HCT116 (cell line): ENCODE data around the gene XPO4. TPM values are rescaled to one million over a fixed set of nuclear protein-coding genes. Genes with fewer than 3 reads are reported as not detected.

Experiments
- ATAC-seq: fragments of 200-7000 bp; cut with Tn5 transposase; 2 replicates; pipeline ENCODE4 v1.9.1; 2020; ENCODE audit warnings: mild to moderate bottlenecking, moderate library complexity
- BruUV-seq: library from RNA; stranded (reverse); fragments of 400-500 nt; replicated peaks from 2 replicates; lab custom pipeline; 2021; lab: Mats Ljungman, UMichigan
- CTCF ChIA-PET: fragments of 300-600 bp; sonication (Branson Sonifier 250); formaldehyde crosslinking; loops from one replicate; lab custom pipeline; 2021; ENCODE audit warnings: antibody characterized with exemption; lab: Charles Lee
- POLR2A ChIA-PET: fragments of 300-600, 350-600 bp; sonication (Branson Sonifier 250); formaldehyde crosslinking; loops from one replicate; lab custom pipeline; 2021; ENCODE audit warnings: antibody characterized with exemption; lab: Charles Lee
- RAD21 ChIA-PET, 2 experiments: fragments of 300-600 bp; sonication (Branson Sonifier 250); formaldehyde crosslinking; loops; one replicate each; lab custom pipeline; 2023; ENCODE audit warnings: low total read pairs in 2 of 2; ENCODE audit not compliant: uncharacterized antibody in 2 of 2, unreplicated experiment in 2 of 2, low non-redundant PET in 1 of 2; lab: Charles Lee
- DNase-seq: peaks from one replicate; pipeline ENCODE4 v3.0.0-alpha.2; 2010; ENCODE audit warnings: low read depth, low spot score
- H2AFZ ChIP-seq: fragments of 200-600 bp; shearing (Covaris generic), sonication (generic); 2 replicates; pipeline ENCODE4 v1.6.1; 2017; ENCODE audit warnings: low read depth, mixed run types, mixed read lengths, antibody characterized with exemption, low read length; ENCODE audit not compliant: poor library complexity, severe bottlenecking
- H3K27ac ChIP-seq: 2 replicates; pipeline ENCODE4 v1.5.1; 2012; ENCODE audit warnings: low read depth, low read length
- H3K27me3 ChIP-seq: fragments of 200-600 bp; sonication (generic); 2 replicates; pipeline ENCODE4 v1.6.1; 2016; ENCODE audit warnings: mixed run types, low read length, mixed read lengths; ENCODE audit not compliant: insufficient read depth
- H3K36me3 ChIP-seq, 2 experiments: fragments of 200-500 bp in 1 of 2; fragments of 200-600 bp in 1 of 2; sonication (Bioruptor generic) in 1 of 2; sonication (generic) in 1 of 2; 2 replicates each; pipeline versions ENCODE4 v1.5.1 to v1.6.1; 2014 to 2016; ENCODE audit warnings: low read length in 2 of 2, inconsistent platforms in 1 of 2, mixed read lengths in 1 of 2, mixed run types in 1 of 2; ENCODE audit not compliant: insufficient read depth in 2 of 2, control insufficient read depth in 1 of 2
- H3K4me1 ChIP-seq, 2 experiments: fragments of 200-600 bp in 1 of 2; sonication (generic) in 1 of 2; 2 replicates each; pipeline versions ENCODE4 v1.5.1 to v1.6.1; 2012 to 2017; ENCODE audit warnings: low read length in 2 of 2, inconsistent platforms in 1 of 2, mild to moderate bottlenecking in 1 of 2, mixed read lengths in 1 of 2, mixed run types in 1 of 2, moderate library complexity in 1 of 2; ENCODE audit not compliant: insufficient read depth in 2 of 2, control insufficient read depth in 1 of 2
- H3K4me2 ChIP-seq: fragments of 200-600 bp; sonication (generic); 2 replicates; pipeline ENCODE4 v1.6.1; 2017; ENCODE audit warnings: mixed run types, low read length, mixed read lengths
- H3K4me3 ChIP-seq, 2 experiments: fragments of 200-600 bp in 1 of 2; sonication (generic) in 1 of 2; replicated peaks in 1 of 2; 2 replicates each; pipeline ENCODE4 v1.5.1; 2011 to 2016; ENCODE audit warnings: low read length in 2 of 2, control low read depth in 1 of 2, low read depth in 1 of 2, mild to moderate bottlenecking in 1 of 2, mixed read lengths in 1 of 2, mixed run types in 1 of 2
- H3K79me2 ChIP-seq: fragments of 200-600 bp; sonication (generic); 2 replicates; pipeline ENCODE4 v1.6.1; 2017; ENCODE audit warnings: mild to moderate bottlenecking, mixed run types, low read length, moderate library complexity, mixed read lengths; ENCODE audit not compliant: insufficient read depth
- H3K9ac ChIP-seq: fragments of 200-600 bp; sonication (generic); 2 replicates; pipeline ENCODE4 v1.6.1; 2016; ENCODE audit warnings: low read length, mixed read lengths
- H3K9me2 ChIP-seq: fragments of 200-600 bp; sonication (generic), shearing (Covaris generic); 2 replicates; pipeline ENCODE4 v1.6.1; 2017; ENCODE audit warnings: mixed run types, mild to moderate bottlenecking, moderate library complexity; ENCODE audit not compliant: insufficient read depth
- H3K9me3 ChIP-seq, 2 experiments: fragments of 200-500 bp in 1 of 2; fragments of 200-600 bp in 1 of 2; sonication (Bioruptor generic) in 1 of 2; sonication (generic) in 1 of 2; 2 replicates each; pipeline ENCODE4 v1.6.1; 2014 to 2017; ENCODE audit warnings: low read length in 2 of 2, mixed read lengths in 2 of 2, inconsistent platforms in 1 of 2, low read depth in 1 of 2, mild to moderate bottlenecking in 1 of 2, mixed run types in 1 of 2, moderate library complexity in 1 of 2; ENCODE audit not compliant: control insufficient read depth in 1 of 2, insufficient read depth in 1 of 2
- H4K20me1 ChIP-seq: fragments of 200-600 bp; sonication (generic), shearing (Covaris generic); 2 replicates; pipeline ENCODE4 v1.6.1; 2017; ENCODE audit warnings: mixed run types, mild to moderate bottlenecking, moderate library complexity; ENCODE audit not compliant: insufficient read depth
- CBX3 ChIP-seq: IDR thresholded peaks from 2 replicates; pipeline ENCODE4 v1.6.1; 2012; ENCODE audit warnings: low read depth
- CEBPB ChIP-seq: IDR thresholded peaks from 2 replicates; pipeline ENCODE4 v1.6.1; 2012; ENCODE audit warnings: low read depth
- CTCF ChIP-seq, 3 experiments: fragments of 200-600 bp in 1 of 3; sonication (generic) in 1 of 3; IDR thresholded peaks in 2 of 3; conservative IDR thresholded peaks in 1 of 3; 2 replicates each; pipeline ENCODE4 v1.5.1; 2012 to 2017; ENCODE audit warnings: low read depth in 2 of 3, low read length in 2 of 3, antibody characterized with exemption in 1 of 3, borderline replicate concordance in 1 of 3, control low read depth in 1 of 3, mild to moderate bottlenecking in 1 of 3, mixed read lengths in 1 of 3, mixed run types in 1 of 3, moderate library complexity in 1 of 3; ENCODE audit not compliant: insufficient read depth in 1 of 3
- EGR1 ChIP-seq: IDR thresholded peaks from 2 replicates; pipeline ENCODE4 v1.6.1; 2012; ENCODE audit warnings: low read depth
- ELF1 ChIP-seq: IDR thresholded peaks from 2 replicates; pipeline ENCODE4 v1.6.1; 2012; ENCODE audit warnings: low read depth, borderline replicate concordance
- EZH2 ChIP-seq: fragments of 200-600 bp; sonication (generic); IDR thresholded peaks from 2 replicates; pipeline ENCODE4 v1.6.1; 2017; ENCODE audit warnings: antibody characterized with exemption, mixed run types
- FOSL1 ChIP-seq: IDR thresholded peaks from 2 replicates; pipeline ENCODE4 v1.6.1; 2012; ENCODE audit warnings: low read depth
- POLR2A ChIP-seq: IDR thresholded peaks from 2 replicates; pipeline ENCODE4 v1.7.0; 2011; ENCODE audit warnings: borderline replicate concordance; ENCODE audit not compliant: insufficient read depth, insufficient read length; ENCODE audit errors: extremely low read depth
- RAD21 ChIP-seq: IDR thresholded peaks from 2 replicates; pipeline ENCODE4 v1.6.1; 2012; ENCODE audit warnings: low read depth, mild to moderate bottlenecking
- SIN3A ChIP-seq: IDR thresholded peaks from 2 replicates; pipeline ENCODE4 v1.6.1; 2012; ENCODE audit warnings: low read depth
- SP1 ChIP-seq: IDR thresholded peaks from 2 replicates; pipeline ENCODE4 v1.6.1; 2012; ENCODE audit warnings: low read depth
- SRF ChIP-seq: IDR thresholded peaks from 2 replicates; pipeline ENCODE4 v1.6.1; 2012; ENCODE audit warnings: low read depth
- YY1 ChIP-seq: IDR thresholded peaks from 2 replicates; pipeline ENCODE4 v1.6.1; 2011; ENCODE audit warnings: low read length, low read depth, moderate library complexity, mild to moderate bottlenecking; ENCODE audit not compliant: insufficient replicate concordance; ENCODE audit errors: extremely low read depth
- ZFX ChIP-seq: fragments of 450-650 bp; IDR thresholded peaks from 2 replicates; pipeline ENCODE4 v1.6.1; 2017
- intact Hi-C: fragments of 100-400 bp; cut with micrococcal nuclease; formaldehyde crosslinking; loops from 2 replicates; pipeline ENCODE4 v1.10.0; 2022
- total RNA-seq: library from RNA; stranded (reverse); gene quantifications from one replicate; pipeline ENCODE4 v1.2.1, GENCODE V29; 2021; ENCODE audit not compliant: unreplicated experiment
- TF ChIP-seq, protein P1 (sequence below): IDR thresholded peaks from 2 replicates; pipeline ENCODE4 v1.6.1; 2012; ENCODE audit warnings: low read depth

The XPO4 gene
- total RNA-seq, 1 experiment from 2014 or later = 29.7 TPM

DNA sequence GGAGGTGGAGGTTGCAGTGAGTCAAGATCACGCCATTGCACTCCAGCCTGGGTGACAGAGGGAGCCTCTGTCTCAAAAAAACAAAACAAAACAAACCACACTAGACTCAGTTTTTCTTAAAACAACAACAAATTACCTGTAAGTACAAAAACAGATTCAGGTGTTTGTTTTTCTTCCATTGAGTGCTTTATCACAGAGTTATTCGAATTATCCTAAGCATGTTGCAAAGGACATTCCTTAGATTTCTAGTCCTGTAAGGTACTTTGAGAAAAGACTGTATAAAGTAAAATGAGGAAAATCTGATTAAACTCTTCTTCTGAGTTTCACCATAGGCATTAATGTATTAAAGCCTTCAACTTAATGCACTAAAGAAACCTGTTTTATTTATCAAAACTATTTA lies 126.6 kb downstream of the XPO4 start:
- H3K27me3 ChIP-seq = no peaks in the 10 kb centered on the region
- no peak overlapping the region for H3K9ac ChIP-seq
- peaks cover 8 to 15% of the 10 kb centered on the region in 2 experiments; a peak in 3 of 4 replicates for H3K4me1 ChIP-seq
- no peak overlapping the region for H2AFZ ChIP-seq
- ChIA-PET RAD21 (no interaction called here), POLR2A (no interaction called here), CTCF (interaction anchor here (1.6 kb wide), 1 partner anchor 53 kb away, joined by 3 read pairs; no protein-coding TSS in a partner anchor)
- H4K20me1 ChIP-seq = no peaks in the 10 kb centered on the region
- BruUV-seq = no TSS peak
- intact Hi-C loops = no loop called here
- no peak overlapping the region for H3K4me2 ChIP-seq
- peaks cover 16% of the 10 kb centered on the region for H3K79me2 ChIP-seq
- no peaks in the 10 kb centered on the region for H3K9me3 ChIP-seq
- H3K4me3 ChIP-seq = no peak overlapping the region
- ATAC-seq = no peak
- H3K27ac ChIP-seq = no peak overlapping the region
- 0 out of 4 replicates have a peak, but pooled peaks cover 0 to 4% of the 10 kb centered on the region in 2 experiments for H3K36me3 ChIP-seq
- H3K9me2 ChIP-seq = no peaks in the 10 kb centered on the region
- TF ChIP-seq POLR2A = no peak
- TF ChIP-seq RAD21 = no peak
- TF ChIP-seq ZFX = no peak
- TF ChIP-seq CEBPB = no peak
- TF ChIP-seq SIN3A = no peak
- no peak for TF ChIP-seq ELF1
- no peak for TF ChIP-seq EZH2
- no peak for TF ChIP-seq CTCF (IDR thresholded peaks at IDR 0.05 in 2 of 3, conservative IDR thresholded peaks at IDR 0.05 in 1 of 3; ENCODE audit: borderline replicate concordance in 1 of 3, insufficient read depth in 1 of 3, low read depth in 2 of 3, low read length in 2 of 3)
- no peak for TF ChIP-seq SRF
- TF ChIP-seq SP1 = no peak
- TF ChIP-seq EGR1 = no peak
- TF ChIP-seq, protein P1, sequence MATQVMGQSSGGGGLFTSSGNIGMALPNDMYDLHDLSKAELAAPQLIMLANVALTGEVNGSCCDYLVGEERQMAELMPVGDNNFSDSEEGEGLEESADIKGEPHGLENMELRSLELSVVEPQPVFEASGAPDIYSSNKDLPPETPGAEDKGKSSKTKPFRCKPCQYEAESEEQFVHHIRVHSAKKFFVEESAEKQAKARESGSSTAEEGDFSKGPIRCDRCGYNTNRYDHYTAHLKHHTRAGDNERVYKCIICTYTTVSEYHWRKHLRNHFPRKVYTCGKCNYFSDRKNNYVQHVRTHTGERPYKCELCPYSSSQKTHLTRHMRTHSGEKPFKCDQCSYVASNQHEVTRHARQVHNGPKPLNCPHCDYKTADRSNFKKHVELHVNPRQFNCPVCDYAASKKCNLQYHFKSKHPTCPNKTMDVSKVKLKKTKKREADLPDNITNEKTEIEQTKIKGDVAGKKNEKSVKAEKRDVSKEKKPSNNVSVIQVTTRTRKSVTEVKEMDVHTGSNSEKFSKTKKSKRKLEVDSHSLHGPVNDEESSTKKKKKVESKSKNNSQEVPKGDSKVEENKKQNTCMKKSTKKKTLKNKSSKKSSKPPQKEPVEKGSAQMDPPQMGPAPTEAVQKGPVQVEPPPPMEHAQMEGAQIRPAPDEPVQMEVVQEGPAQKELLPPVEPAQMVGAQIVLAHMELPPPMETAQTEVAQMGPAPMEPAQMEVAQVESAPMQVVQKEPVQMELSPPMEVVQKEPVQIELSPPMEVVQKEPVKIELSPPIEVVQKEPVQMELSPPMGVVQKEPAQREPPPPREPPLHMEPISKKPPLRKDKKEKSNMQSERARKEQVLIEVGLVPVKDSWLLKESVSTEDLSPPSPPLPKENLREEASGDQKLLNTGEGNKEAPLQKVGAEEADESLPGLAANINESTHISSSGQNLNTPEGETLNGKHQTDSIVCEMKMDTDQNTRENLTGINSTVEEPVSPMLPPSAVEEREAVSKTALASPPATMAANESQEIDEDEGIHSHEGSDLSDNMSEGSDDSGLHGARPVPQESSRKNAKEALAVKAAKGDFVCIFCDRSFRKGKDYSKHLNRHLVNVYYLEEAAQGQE = no peak
- TF ChIP-seq FOSL1 = no peak
- no peak for TF ChIP-seq CBX3
- no peak for TF ChIP-seq YY1
- no peak for DNase-seq
